ENCODE data around the gene RPL7A.

DNA sequence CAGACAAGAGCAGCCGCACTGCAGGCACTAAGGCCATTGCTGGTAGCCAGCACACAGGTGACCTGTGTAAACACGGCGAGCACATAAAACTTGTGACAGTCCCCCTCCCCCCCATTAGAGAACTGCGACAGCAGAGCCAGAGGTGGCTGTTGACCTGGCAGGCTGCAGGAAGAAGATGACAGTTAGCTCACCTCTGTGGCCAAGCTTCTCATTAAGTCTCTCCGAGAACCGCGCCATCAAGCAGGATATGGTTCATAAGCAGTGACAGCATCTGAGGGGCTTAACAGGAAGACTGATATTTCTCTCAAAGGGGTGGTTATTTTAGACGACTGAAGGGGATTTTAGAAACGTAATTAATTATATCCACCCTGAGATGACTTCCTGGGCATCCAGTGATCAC, 22.7 kb downstream of the RPL7A start:
- TF ChIP-seq CTCF (IDR thresholded peaks at IDR 0.05) (no peak), POLR2A (IDR thresholded peaks at IDR 0.05) (no peak)
